ENCODE results near the gene ROR2. TPM values are rescaled to one million over a fixed set of nuclear protein-coding genes. Genes with fewer than 3 reads are reported as not detected.

Gene ROR2
- total RNA-seq, 1 donor: 13.8 TPM

DNA sequence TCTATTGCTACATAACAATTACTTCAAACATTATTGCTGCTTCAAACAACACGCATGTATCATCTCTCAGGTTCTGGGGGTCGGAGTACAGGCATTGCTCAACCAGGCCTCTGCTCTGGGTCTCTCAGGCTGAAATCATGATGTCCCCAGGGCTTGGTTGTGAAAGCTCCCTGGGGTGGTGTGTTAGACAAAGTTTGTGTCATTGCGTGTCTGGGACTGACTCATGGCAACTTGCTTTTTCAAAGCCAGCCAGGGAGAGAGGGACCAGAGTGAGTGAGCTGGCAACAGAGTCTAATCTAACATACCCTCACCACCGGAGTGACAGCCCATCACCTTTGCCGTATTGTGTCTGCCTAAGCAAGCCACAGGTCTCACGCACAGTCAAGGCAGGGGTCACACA lies 267.2 kb downstream of the ROR2 start:
- TF ChIP-seq, protein P1, sequence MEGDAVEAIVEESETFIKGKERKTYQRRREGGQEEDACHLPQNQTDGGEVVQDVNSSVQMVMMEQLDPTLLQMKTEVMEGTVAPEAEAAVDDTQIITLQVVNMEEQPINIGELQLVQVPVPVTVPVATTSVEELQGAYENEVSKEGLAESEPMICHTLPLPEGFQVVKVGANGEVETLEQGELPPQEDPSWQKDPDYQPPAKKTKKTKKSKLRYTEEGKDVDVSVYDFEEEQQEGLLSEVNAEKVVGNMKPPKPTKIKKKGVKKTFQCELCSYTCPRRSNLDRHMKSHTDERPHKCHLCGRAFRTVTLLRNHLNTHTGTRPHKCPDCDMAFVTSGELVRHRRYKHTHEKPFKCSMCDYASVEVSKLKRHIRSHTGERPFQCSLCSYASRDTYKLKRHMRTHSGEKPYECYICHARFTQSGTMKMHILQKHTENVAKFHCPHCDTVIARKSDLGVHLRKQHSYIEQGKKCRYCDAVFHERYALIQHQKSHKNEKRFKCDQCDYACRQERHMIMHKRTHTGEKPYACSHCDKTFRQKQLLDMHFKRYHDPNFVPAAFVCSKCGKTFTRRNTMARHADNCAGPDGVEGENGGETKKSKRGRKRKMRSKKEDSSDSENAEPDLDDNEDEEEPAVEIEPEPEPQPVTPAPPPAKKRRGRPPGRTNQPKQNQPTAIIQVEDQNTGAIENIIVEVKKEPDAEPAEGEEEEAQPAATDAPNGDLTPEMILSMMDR (IDR thresholded peaks at IDR 0.05; ENCODE audit: extremely low read depth, low read depth, low read length): no peak
- peak; percentile 85 for DNase-seq (ENCODE audit: insufficient read length, low spot score, missing footprints)
- H3K27ac ChIP-seq (ENCODE audit: low read depth, low read length): peak overlapping the region; percentile 33

DNA sequence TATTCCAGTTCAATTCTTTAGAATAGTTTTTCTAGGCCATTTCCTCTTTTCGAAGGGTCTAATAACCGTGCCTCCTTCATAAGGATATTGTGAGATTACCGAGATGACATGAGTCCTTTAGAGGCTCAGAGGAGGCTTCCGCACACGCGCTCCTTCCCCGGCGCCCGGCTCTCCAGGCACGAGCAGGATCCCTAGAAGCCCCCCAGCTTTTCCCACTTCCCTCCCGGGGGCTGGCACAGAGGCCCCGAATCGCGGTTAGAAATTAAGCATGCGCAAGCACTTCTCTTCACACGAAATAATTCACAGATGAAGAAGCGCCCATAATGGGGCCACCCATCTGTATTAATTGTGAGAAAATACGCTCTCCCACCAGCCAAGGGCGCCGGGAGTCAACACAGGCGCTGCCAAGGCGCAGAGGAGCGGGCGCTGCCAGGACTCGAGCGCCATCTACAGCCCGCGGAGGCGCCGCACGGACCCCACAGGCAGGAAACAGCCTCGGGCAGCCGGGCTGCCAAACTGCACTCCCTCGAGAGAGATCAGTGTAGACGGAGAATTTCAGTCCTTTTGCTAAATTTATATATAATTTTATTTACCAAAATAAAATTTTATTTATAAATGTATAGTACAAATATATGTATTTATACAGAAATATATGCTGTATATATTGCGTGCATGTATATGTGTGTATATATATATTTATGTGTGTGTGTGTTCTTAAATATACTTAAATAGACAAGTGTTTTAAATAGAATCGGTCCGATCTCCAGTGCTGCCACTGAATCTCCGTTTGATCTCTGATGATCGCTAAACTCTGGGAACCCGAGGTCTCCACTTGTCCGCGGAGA lies 268.3 kb downstream of the ROR2 start:
- TF ChIP-seq, protein P1 (IDR thresholded peaks at IDR 0.05; ENCODE audit: extremely low read depth, low read depth, low read length): peak; percentile 89
- Histone ChIP-seq H3K4me3 (ENCODE audit: insufficient read depth, low read length) (peak overlapping the region; percentile 54), H3K4me1 (ENCODE audit: insufficient read depth, low read length) (peaks cover 25% of the 10 kb centered on the region), H3K9me3 (ENCODE audit: low read depth, low read length) (no peaks in the 10 kb centered on the region), H4K20me1 (ENCODE audit: insufficient read depth, low read length) (no peaks in the 10 kb centered on the region), H3K4me2 (ENCODE audit: insufficient read depth, low read length) (peak overlapping the region; percentile 51), H3K27ac (ENCODE audit: low read depth, low read length) (no peak overlapping the region), H2AFZ (ENCODE audit: low read length) (peak overlapping the region; percentile 44), H3K79me2 (ENCODE audit: insufficient read depth, low read length) (no peaks in the 10 kb centered on the region), H3K36me3 (ENCODE audit: insufficient read depth, low read length) (no peaks in the 10 kb centered on the region), H3K27me3 (ENCODE audit: insufficient read depth, low read length) (no peaks in the 10 kb centered on the region)
- DNase-seq (ENCODE audit: insufficient read length, low spot score, missing footprints): peak; percentile 97

More for the DNA sequence above, 267.2 kb downstream of the ROR2 start:
- Histone ChIP-seq H4K20me1 (ENCODE audit: insufficient read depth, low read length) (no peaks in the 10 kb centered on the region), H3K36me3 (ENCODE audit: insufficient read depth, low read length) (no peaks in the 10 kb centered on the region), H3K79me2 (ENCODE audit: insufficient read depth, low read length) (no peaks in the 10 kb centered on the region), H3K4me1 (ENCODE audit: insufficient read depth, low read length) (peaks cover 25% of the 10 kb centered on the region), H3K4me3 (ENCODE audit: insufficient read depth, low read length) (no peak overlapping the region), H3K27me3 (ENCODE audit: insufficient read depth, low read length) (no peaks in the 10 kb centered on the region), H3K9me3 (ENCODE audit: low read depth, low read length) (no peaks in the 10 kb centered on the region), H3K4me2 (ENCODE audit: insufficient read depth, low read length) (no peak overlapping the region), H2AFZ (ENCODE audit: low read length) (no peak overlapping the region)

DNA sequence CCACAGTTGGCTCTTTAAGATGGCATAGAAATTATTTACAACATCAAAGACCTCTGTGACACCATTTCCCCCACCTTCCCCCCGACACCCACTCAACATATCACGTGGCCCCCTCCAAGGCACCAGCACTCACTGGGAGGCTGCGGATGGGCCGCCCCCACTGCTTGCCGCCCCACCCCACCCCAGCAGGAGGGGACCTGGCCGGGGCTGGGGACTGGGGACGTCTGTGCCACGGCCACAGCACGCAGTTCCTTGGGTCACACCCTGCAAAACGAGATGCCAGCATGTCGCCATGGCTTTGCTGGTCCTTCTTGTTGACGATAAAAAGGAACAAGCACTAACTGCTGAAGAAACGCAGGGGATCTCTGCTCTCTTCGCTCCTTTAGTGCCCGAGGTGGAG lies 269.0 kb downstream of the ROR2 start:
- no peak overlapping the region for H2AFZ ChIP-seq (ENCODE audit: low read length)

DNA sequence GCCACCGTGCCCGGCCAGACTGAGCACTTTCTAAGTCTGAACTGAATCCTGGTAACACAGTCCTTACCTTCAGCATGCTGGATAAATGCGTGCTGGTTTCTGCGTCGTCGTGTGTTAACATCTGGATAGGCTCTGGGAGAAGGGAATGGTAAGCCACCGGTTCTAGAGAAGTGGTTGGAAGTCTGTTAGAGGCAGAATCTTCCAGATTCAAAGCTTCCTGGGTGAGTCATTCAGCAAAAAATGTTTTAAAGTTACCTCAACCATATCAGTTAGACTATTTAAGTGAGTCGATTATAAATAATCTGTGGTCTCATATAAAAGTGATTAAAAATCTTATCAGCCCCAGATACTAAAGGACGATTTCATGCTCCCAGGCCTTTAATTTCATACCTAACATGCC lies 269.9 kb downstream of the ROR2 start:
- H3K9me3 ChIP-seq (ENCODE audit: low read depth, low read length): no peaks in the 10 kb centered on the region
- TF ChIP-seq, protein P1 (IDR thresholded peaks at IDR 0.05; ENCODE audit: extremely low read depth, low read depth, low read length): no peak
- H2AFZ ChIP-seq (ENCODE audit: low read length): no peak overlapping the region
- peaks cover 25% of the 10 kb centered on the region for H3K4me1 ChIP-seq (ENCODE audit: insufficient read depth, low read length)
- H3K79me2 ChIP-seq (ENCODE audit: insufficient read depth, low read length): no peaks in the 10 kb centered on the region
- DNase-seq (ENCODE audit: insufficient read length, low spot score, missing footprints): no peak
- H3K27ac ChIP-seq (ENCODE audit: low read depth, low read length): no peak overlapping the region
- no peak overlapping the region for H3K4me3 ChIP-seq (ENCODE audit: insufficient read depth, low read length)
- no peaks in the 10 kb centered on the region for H3K27me3 ChIP-seq (ENCODE audit: insufficient read depth, low read length)
- no peak overlapping the region for H3K4me2 ChIP-seq (ENCODE audit: insufficient read depth, low read length)
- no peaks in the 10 kb centered on the region for H3K36me3 ChIP-seq (ENCODE audit: insufficient read depth, low read length)
- no peaks in the 10 kb centered on the region for H4K20me1 ChIP-seq (ENCODE audit: insufficient read depth, low read length)

More for the DNA sequence above, 269.0 kb downstream of the ROR2 start:
- no peaks in the 10 kb centered on the region for H3K79me2 ChIP-seq (ENCODE audit: insufficient read depth, low read length)
- no peaks in the 10 kb centered on the region for H3K36me3 ChIP-seq (ENCODE audit: insufficient read depth, low read length)
- no peak overlapping the region for H3K27ac ChIP-seq (ENCODE audit: low read depth, low read length)
- TF ChIP-seq, protein P1 (IDR thresholded peaks at IDR 0.05; ENCODE audit: extremely low read depth, low read depth, low read length): no peak
- no peaks in the 10 kb centered on the region for H4K20me1 ChIP-seq (ENCODE audit: insufficient read depth, low read length)
- H3K9me3 ChIP-seq (ENCODE audit: low read depth, low read length): no peaks in the 10 kb centered on the region
- H3K4me2 ChIP-seq (ENCODE audit: insufficient read depth, low read length): no peak overlapping the region
- H3K27me3 ChIP-seq (ENCODE audit: insufficient read depth, low read length): no peaks in the 10 kb centered on the region
- no peak for DNase-seq (ENCODE audit: insufficient read length, low spot score, missing footprints)
- no peak overlapping the region for H3K4me3 ChIP-seq (ENCODE audit: insufficient read depth, low read length)
- H3K4me1 ChIP-seq (ENCODE audit: insufficient read depth, low read length): peaks cover 25% of the 10 kb centered on the region

All from osteoblast (primary cell).